ENCODE measurements around the gene ARMH3. TPM values are rescaled to one million over a fixed set of nuclear protein-coding genes. Genes with fewer than 3 reads are reported as not detected.

The ARMH3 gene
- total and polyA plus RNA-seq, 4 donors = 14.7 to 23.7 (median 20.6) TPM

DNA sequence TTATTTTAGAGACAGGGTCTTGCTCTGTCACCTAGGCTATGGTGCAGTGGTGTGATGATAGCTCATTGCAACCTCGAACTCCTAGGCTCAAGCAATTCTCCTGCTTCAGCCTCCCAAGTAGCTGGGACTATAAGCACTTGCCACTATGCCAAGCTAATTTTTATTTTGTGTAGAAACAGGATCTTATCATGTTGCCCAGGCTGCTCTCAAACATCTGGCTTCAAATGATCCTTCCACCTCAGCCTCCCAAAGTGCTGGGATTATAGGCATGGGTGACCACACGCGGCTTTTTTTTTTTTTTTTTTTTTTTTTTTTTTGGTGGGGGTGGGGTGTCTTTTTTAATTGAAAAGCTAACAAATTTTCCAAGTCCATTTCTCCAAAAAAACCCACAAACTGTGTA is 27.6 kb upstream of the ARMH3 start:
- Histone ChIP-seq H3K9me3 (ENCODE audit: control insufficient read depth in 4 of 4, insufficient read depth in 3 of 4, low read length in 3 of 4) (no peaks in the 10 kb centered on the region), H3K4me1 (ENCODE audit: control insufficient read depth in 5 of 5, insufficient read depth in 5 of 5, low read length in 5 of 5) (no peaks in the 10 kb centered on the region), H3K27ac (ENCODE audit: low read depth in 1 of 2, low read length in 1 of 2) (no peak overlapping the region), H3K36me3 (ENCODE audit: control insufficient read depth in 4 of 4, insufficient read depth in 4 of 4, low read length in 4 of 4) (peaks cover 0 to 3% (median 1%) of the 10 kb centered on the region in 4 donors), H3K9ac (ENCODE audit: insufficient read depth in 1 of 2, low read length in 2 of 2) (no peak overlapping the region), H3K27me3 (ENCODE audit: control insufficient read depth in 3 of 3, insufficient read depth in 3 of 3, low read length in 2 of 3) (no peaks in the 10 kb centered on the region), H3K4me3 (no peak overlapping the region)
- 96 to 97% methylated on average over 3 of the region's 3 CpGs for WGBS, 2 donors
- ATAC-seq (ENCODE audit: insufficient read depth, low FRiP score) = no peak
- TF ChIP-seq, protein P1, sequence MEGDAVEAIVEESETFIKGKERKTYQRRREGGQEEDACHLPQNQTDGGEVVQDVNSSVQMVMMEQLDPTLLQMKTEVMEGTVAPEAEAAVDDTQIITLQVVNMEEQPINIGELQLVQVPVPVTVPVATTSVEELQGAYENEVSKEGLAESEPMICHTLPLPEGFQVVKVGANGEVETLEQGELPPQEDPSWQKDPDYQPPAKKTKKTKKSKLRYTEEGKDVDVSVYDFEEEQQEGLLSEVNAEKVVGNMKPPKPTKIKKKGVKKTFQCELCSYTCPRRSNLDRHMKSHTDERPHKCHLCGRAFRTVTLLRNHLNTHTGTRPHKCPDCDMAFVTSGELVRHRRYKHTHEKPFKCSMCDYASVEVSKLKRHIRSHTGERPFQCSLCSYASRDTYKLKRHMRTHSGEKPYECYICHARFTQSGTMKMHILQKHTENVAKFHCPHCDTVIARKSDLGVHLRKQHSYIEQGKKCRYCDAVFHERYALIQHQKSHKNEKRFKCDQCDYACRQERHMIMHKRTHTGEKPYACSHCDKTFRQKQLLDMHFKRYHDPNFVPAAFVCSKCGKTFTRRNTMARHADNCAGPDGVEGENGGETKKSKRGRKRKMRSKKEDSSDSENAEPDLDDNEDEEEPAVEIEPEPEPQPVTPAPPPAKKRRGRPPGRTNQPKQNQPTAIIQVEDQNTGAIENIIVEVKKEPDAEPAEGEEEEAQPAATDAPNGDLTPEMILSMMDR (IDR thresholded peaks at IDR 0.05; ENCODE audit: control extremely low read depth, extremely low read depth) = no peak
- no peak for DNase-seq

DNA sequence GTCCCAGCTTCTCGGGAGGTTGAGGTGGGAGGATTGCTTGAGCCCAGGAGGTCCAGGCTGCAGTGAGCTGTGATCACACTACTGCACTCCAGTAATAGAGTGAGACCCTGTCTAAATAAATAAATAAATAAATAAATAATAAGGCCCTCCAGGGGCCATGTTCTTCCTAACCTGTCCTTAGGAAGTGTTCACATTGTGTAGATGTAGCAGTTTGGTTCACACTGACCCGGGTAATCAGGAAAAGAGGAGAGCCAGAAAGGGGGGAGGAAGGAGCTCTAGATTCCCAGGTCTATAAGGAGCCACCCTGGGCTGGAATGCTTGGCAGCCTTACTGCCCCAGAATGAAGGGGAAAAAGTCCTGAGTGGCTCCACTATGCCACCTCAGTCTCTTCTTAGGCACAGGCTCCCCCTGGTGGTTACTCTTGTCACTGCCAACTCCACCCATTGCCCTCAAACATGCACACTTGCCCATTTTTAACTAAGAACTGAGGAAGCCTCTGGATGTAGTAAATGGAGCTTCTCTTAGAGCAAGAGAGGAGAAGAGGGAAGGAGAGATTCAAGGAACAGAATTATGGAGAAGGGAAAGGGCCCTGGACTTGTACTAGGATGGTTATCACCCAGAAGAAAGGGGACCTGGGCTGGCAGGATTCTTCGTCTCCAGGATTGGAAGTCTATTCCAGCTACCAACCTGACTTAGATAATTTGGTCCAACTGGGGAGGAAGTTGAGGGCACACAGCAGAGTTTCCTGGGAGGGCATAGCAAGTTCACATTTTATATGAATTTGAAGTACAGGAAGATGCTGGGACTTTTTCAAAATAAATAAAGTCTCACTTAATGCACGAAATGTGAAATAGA is 16.9 kb upstream of the ARMH3 start:
- Histone ChIP-seq H3K36me3 (ENCODE audit: control insufficient read depth in 4 of 4, insufficient read depth in 4 of 4, low read length in 4 of 4) (peaks cover 0 to 7% (median 2%) of the 10 kb centered on the region in 4 donors), H3K4me3 (no peak overlapping the region), H3K9me3 (ENCODE audit: control insufficient read depth in 4 of 4, insufficient read depth in 3 of 4, low read length in 3 of 4) (no peaks in the 10 kb centered on the region), H3K27ac (ENCODE audit: low read depth in 1 of 2, low read length in 1 of 2) (no peak overlapping the region), H3K9ac (ENCODE audit: insufficient read depth in 1 of 2, low read length in 2 of 2) (no peak overlapping the region), H3K4me1 (ENCODE audit: control insufficient read depth in 5 of 5, insufficient read depth in 5 of 5, low read length in 5 of 5) (peaks cover 0 to 7% (median 0%) of the 10 kb centered on the region in 5 donors), H3K27me3 (ENCODE audit: control insufficient read depth in 3 of 3, insufficient read depth in 3 of 3, low read length in 2 of 3) (no peaks in the 10 kb centered on the region)
- ATAC-seq (ENCODE audit: insufficient read depth, low FRiP score) (peak; percentile 81), DNase-seq (peak; percentile 73 to 82 (median 74))
- 73 to 76% methylated on average over 4 of the region's 4 CpGs for WGBS, 2 donors
- TF ChIP-seq, protein P1 (IDR thresholded peaks at IDR 0.05; ENCODE audit: control extremely low read depth, extremely low read depth) = peak; percentile 93

DNA sequence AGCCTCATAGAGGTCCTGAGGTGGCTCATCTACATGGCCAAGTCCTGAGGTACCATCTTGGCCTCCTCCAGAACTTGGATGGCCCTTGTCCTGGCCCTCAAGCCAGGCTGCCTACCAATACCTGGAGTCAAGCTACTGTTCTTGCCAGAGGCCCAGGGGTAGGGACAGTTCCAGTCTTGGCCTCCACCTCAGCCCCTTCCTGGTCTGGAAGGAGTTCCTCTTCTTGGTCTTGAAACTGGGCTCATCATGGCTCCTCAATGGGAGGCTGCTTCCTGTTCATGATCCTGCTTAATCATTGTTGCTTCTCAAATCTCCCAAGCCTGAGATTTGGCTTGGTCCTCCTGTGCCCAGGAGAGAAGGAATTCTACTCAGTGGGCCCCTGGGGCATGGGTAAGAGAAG is 13.1 kb upstream of the ARMH3 start:
- H3K9ac ChIP-seq (ENCODE audit: insufficient read depth in 1 of 2, low read length in 2 of 2) = no peak overlapping the region
- peaks cover 2 to 25% (median 7%) of the 10 kb centered on the region in 5 donors for H3K4me1 ChIP-seq (ENCODE audit: control insufficient read depth in 5 of 5, insufficient read depth in 5 of 5, low read length in 5 of 5)
- no peak overlapping the region for H3K27ac ChIP-seq (ENCODE audit: low read depth in 1 of 2, low read length in 1 of 2)
- peaks cover 0 to 15% (median 7%) of the 10 kb centered on the region in 4 donors for H3K36me3 ChIP-seq (ENCODE audit: control insufficient read depth in 4 of 4, insufficient read depth in 4 of 4, low read length in 4 of 4)
- TF ChIP-seq, protein P1 (IDR thresholded peaks at IDR 0.05; ENCODE audit: control extremely low read depth, extremely low read depth) = no peak
- DNase-seq = no peak
- no peaks in the 10 kb centered on the region for H3K27me3 ChIP-seq (ENCODE audit: control insufficient read depth in 3 of 3, insufficient read depth in 3 of 3, low read length in 2 of 3)
- H3K4me3 ChIP-seq = no peak overlapping the region
- H3K9me3 ChIP-seq (ENCODE audit: control insufficient read depth in 4 of 4, insufficient read depth in 3 of 4, low read length in 3 of 4) = no peaks in the 10 kb centered on the region
- ATAC-seq (ENCODE audit: insufficient read depth, low FRiP score) = no peak

Data from lung (tissue), 12 donors.